Measurements from ENCODE around the gene HOXB3. TPM values are rescaled to one million over a fixed set of nuclear protein-coding genes. Genes with fewer than 3 reads are reported as not detected.

HOXB3 gene
- total RNA-seq, 4 donors from 2014 or later, result 3.7 to 14.1 (median 9.4) TPM

DNA sequence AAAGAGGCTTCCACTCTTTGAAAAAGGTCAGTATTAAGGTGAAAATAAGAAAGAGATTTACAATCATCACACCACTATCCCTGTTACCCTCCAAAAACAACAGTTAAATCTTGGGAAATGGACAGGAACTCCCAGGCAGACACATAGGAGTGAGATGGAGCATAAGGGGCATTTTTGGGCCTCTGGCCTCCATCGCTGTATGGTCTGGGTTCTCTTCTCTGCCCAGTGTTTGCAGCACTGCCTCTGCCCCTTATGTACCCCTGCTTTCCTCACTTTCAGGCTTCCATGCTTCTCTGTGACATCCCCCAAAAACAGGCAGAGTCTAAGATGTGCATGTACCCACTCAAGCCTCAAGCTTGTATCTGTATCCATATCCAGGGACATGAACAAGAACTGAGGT is 44.5 kb downstream of the HOXB3 start:
- Histone ChIP-seq H3K9me3 (no peaks in the 10 kb centered on the region), H3K4me3 (no peak overlapping the region), H3K27me3 (peaks cover 0 to 68% of the 10 kb centered on the region in 2 donors), H3K36me3 (no peaks in the 10 kb centered on the region), H3K27ac (peak overlapping the region; percentile 89 to 96 (median 92)), H3K4me1 (peaks cover 0 to 34% (median 2%) of the 10 kb centered on the region in 4 donors)
- WGBS, 2 donors, result 94 to 95% methylated on average over 1 of the region's 1 CpG
- TF ChIP-seq EP300 (IDR thresholded peaks at IDR 0.05) (no peak), POLR2A (IDR thresholded peaks at IDR 0.05) (no peak)
- TF ChIP-seq, protein P1, sequence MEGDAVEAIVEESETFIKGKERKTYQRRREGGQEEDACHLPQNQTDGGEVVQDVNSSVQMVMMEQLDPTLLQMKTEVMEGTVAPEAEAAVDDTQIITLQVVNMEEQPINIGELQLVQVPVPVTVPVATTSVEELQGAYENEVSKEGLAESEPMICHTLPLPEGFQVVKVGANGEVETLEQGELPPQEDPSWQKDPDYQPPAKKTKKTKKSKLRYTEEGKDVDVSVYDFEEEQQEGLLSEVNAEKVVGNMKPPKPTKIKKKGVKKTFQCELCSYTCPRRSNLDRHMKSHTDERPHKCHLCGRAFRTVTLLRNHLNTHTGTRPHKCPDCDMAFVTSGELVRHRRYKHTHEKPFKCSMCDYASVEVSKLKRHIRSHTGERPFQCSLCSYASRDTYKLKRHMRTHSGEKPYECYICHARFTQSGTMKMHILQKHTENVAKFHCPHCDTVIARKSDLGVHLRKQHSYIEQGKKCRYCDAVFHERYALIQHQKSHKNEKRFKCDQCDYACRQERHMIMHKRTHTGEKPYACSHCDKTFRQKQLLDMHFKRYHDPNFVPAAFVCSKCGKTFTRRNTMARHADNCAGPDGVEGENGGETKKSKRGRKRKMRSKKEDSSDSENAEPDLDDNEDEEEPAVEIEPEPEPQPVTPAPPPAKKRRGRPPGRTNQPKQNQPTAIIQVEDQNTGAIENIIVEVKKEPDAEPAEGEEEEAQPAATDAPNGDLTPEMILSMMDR (IDR thresholded peaks at IDR 0.05), result no peak
- no peak for DNase-seq (ENCODE audit: low spot score in 2 of 2)

DNA sequence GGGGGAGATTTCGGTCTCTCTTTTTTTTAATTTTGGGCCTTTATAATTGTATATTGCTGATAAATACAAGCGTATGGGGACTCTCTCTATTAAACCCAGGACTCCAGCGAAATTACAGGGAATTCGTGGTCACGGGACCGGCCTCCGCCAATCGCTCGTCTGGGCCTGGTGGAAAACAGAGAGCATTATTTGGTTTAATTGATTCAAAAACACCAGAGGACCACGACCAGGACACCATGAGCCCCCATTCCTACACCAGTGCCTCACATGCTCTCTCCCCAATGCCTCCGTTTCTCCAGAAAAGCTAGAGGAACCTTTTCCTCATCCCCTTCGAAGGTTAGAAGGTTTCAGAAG is 45.0 kb downstream of the HOXB3 start, which contains the start of gene HOXB2:
Gene HOXB2, minus strand, starts transcription at position 88 of the 354 bp plus-strand sequence. CDS start 198 bp downstream, outside the sequence.
- Histone ChIP-seq H3K36me3 (no peaks in the 10 kb centered on the region), H3K4me1 (peaks cover 0 to 32% (median 2%) of the 10 kb centered on the region in 4 donors), H3K4me3 (peak within 1 kb of the TSS; percentile 51 to 66 (median 59)), H3K9me3 (no peaks in the 10 kb centered on the region), H3K27me3 (peaks cover 0 to 68% of the 10 kb centered on the region in 2 donors), H3K27ac (peak within 1 kb of the TSS; percentile 89 to 96 (median 92))
- no peak for DNase-seq (ENCODE audit: low spot score in 2 of 2)
- WGBS, 2 donors, result 19 to 29% methylated on average over 12 of the region's 12 CpGs
- TF ChIP-seq POLR2A (IDR thresholded peaks at IDR 0.05) (peak in 1 of 2 donors; percentile 7), EP300 (IDR thresholded peaks at IDR 0.05) (peak in 1 of 2 donors; percentile 15)
- TF ChIP-seq, protein P1 (IDR thresholded peaks at IDR 0.05), result no peak

DNA sequence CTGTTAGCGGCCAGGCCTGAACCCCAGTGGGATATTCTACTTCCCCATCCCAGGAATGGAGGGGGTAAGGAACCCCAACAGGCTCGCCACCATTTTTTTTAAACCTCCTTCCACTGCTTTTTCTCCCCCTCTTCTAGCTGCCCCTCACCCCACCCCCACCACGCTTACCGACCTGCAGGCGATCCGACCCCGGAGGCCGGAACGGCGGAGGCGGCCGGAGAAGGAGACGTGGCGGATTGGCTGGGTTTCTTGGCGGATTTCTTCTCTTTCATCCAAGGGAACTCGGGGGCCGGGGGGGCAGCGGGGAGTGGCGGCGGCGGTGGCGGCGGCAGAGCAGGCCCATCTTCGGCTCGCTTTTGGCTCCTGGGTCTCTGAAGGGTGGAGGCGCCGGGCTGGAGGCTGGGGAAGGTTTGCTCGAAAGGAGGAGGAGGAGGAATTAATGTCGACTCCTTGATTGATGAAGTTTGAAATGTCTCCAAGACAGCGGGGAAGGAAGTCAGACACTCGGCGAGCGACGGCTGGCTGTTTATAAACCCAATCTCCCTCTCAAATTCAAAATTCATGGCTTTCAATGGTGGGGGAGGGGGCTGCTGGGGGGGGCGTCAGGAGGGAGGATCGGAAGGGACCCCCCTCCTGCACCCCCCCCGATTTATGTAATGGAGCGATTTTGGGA is 45.6 kb downstream of the HOXB3 start:
- Histone ChIP-seq H3K27ac (peak overlapping the region; percentile 89 to 96 (median 92)), H3K36me3 (no peaks in the 10 kb centered on the region), H3K9me3 (no peaks in the 10 kb centered on the region), H3K4me3 (peak overlapping the region; percentile 51 to 66 (median 59)), H3K4me1 (peaks cover 0 to 32% (median 2%) of the 10 kb centered on the region in 4 donors), H3K27me3 (peaks cover 0 to 64% of the 10 kb centered on the region in 2 donors)
- DNase-seq (ENCODE audit: low spot score in 2 of 2), result peak; percentile 19 to 49
- WGBS, 2 donors, result 2 to 3% methylated on average over 34 to 38 of the region's 38 CpGs
- TF ChIP-seq EP300 (IDR thresholded peaks at IDR 0.05), result peak in 1 of 2 donors; percentile 7
- TF ChIP-seq, protein P1 (IDR thresholded peaks at IDR 0.05), result no peak

DNA sequence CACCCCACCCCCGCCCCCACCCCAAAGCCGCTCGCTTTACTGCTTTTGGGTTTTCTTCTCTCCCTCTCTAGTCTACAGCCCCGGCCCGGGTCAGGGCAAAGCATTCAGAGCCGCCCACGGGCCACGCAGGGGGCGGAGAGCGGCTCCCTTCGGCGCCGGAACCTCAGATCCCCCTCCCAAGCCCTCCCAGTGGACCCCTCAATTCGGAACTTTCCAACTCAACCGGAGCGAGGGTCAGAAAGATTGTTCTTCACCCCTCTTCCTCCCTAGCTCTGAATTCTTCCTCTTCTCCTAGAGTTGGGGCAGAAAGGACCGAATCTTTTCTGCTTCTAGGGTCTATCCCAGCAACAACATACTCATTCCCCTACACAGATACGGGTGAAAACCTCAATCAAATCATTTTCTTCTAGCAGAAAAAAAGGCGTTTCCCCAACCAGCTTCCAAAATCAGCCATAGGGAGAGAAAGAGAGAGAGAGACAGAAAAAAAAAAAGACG is 46.1 kb downstream of the HOXB3 start:
- peak overlapping the region; percentile 89 to 96 (median 92) for H3K27ac ChIP-seq
- peaks cover 0 to 32% (median 2%) of the 10 kb centered on the region in 4 donors for H3K4me1 ChIP-seq
- H3K27me3 ChIP-seq, result peaks cover 0 to 61% of the 10 kb centered on the region in 2 donors
- no peaks in the 10 kb centered on the region for H3K36me3 ChIP-seq
- H3K4me3 ChIP-seq, result peak overlapping the region; percentile 51 to 66 (median 59)
- 2 to 3% methylated on average over 17 to 20 of the region's 20 CpGs for WGBS, 2 donors
- no peaks in the 10 kb centered on the region for H3K9me3 ChIP-seq
- no peak for DNase-seq (ENCODE audit: low spot score in 2 of 2)
- TF ChIP-seq, protein P1 (IDR thresholded peaks at IDR 0.05), result no peak
- TF ChIP-seq EP300 (IDR thresholded peaks at IDR 0.05), result no peak
